ENCODE data around the gene DYNC1I1.

- TF ChIP-seq POLR2A (IDR thresholded peaks at IDR 0.05; ENCODE audit: low read depth, low read length) (no peak), CTCF (conservative IDR thresholded peaks at IDR 0.05; ENCODE audit: low read depth, low read length) (no peak)
Measured at GRCh38 chr7:95996886-95997285, 224.5 kb downstream of the DYNC1I1 start.
